ENCODE results near the gene SPRED3.
"Not testable (repeated sequence)": the region's sequence is repeated elsewhere in the genome, so short reads cannot be mapped to it uniquely, and the experiment has no call there.

DNA sequence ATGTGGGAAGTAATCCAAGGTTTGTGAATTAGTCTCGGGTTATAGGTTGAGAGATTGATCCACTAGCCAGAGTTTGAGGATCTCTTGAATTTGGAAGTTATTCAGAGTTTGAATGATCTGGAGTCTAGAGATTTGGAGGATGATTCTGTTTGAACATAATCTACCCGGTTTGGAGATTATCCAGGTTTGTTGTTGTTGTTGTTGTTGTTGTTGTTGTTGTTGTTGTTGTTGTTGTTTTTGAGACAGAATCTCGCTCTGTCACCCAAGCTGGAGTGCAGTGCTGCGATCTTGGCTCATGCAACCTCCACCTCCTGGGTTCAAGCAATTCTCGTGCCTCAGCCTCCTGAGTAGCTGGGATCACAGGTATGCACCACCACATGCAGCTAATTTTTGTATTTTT, 23.4 kb downstream of the SPRED3 start:
- not testable (repeated sequence) for TF ChIP-seq POLR2A (IDR thresholded peaks at IDR 0.05; ENCODE audit: low read depth); POLR2AphosphoS5 (IDR thresholded peaks at IDR 0.05); EP300 (IDR thresholded peaks at IDR 0.05)
- TF ChIP-seq, protein P1, sequence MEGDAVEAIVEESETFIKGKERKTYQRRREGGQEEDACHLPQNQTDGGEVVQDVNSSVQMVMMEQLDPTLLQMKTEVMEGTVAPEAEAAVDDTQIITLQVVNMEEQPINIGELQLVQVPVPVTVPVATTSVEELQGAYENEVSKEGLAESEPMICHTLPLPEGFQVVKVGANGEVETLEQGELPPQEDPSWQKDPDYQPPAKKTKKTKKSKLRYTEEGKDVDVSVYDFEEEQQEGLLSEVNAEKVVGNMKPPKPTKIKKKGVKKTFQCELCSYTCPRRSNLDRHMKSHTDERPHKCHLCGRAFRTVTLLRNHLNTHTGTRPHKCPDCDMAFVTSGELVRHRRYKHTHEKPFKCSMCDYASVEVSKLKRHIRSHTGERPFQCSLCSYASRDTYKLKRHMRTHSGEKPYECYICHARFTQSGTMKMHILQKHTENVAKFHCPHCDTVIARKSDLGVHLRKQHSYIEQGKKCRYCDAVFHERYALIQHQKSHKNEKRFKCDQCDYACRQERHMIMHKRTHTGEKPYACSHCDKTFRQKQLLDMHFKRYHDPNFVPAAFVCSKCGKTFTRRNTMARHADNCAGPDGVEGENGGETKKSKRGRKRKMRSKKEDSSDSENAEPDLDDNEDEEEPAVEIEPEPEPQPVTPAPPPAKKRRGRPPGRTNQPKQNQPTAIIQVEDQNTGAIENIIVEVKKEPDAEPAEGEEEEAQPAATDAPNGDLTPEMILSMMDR (IDR thresholded peaks at IDR 0.05) = not testable (repeated sequence)

Measured in esophagus muscularis mucosa (tissue), 4 donors.